Measurements from ENCODE around the gene ITGAE.

- TF ChIP-seq CTCF (IDR thresholded peaks at IDR 0.05) (no peak), POLR2A (IDR thresholded peaks at IDR 0.05; ENCODE audit: low read depth) (no peak), POLR2AphosphoS5 (IDR thresholded peaks at IDR 0.05) (no peak)
Measured at GRCh38 chr17:3828852-3829232, 27.9 kb upstream of the ITGAE start.

All from esophagus muscularis mucosa (tissue), 3 donors.